NB4 (cell line): Measurements from ENCODE around the gene ZMYND11.

Source experiments
- MYC ChIP-seq: IDR thresholded peaks from 2 replicates; pipeline ENCODE4 v1.6.1; 2011; ENCODE audit warnings: low read depth, low read length
- POLR2A ChIP-seq: IDR thresholded peaks from 2 replicates; pipeline ENCODE4 v1.6.1; 2011; ENCODE audit warnings: mild to moderate bottlenecking; ENCODE audit not compliant: insufficient read length; ENCODE audit errors: extremely low read depth
- TF ChIP-seq, protein P1 (sequence below): IDR thresholded peaks from one replicate; pipeline ENCODE4 v1.5.1; 2012; ENCODE audit warnings: low read depth, low read length
- TF ChIP-seq, protein P2 (sequence below): IDR thresholded peaks from 2 replicates; pipeline ENCODE4 v1.6.1; 2011; ENCODE audit warnings: low read depth, low read length

DNA sequence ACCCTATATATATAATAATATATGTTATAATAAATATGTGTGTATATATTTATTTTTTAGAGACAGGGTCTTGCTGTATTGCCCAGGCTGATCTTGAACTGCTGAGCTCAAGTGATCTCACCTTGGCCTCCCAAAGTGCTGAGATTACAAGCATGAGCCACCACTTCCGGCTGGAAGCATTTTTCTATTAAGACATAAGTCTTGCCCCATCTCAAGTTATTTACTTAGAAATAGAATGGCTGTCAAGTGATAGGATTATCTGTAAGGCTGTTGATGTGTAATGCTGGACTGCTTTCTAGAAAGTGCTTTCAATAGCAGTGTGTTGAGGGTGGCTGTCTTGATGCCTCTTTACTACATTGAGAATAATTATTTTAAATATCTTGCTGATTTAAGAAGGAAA lies 65.2 kb downstream of the ZMYND11 start:
- TF ChIP-seq, protein P1, sequence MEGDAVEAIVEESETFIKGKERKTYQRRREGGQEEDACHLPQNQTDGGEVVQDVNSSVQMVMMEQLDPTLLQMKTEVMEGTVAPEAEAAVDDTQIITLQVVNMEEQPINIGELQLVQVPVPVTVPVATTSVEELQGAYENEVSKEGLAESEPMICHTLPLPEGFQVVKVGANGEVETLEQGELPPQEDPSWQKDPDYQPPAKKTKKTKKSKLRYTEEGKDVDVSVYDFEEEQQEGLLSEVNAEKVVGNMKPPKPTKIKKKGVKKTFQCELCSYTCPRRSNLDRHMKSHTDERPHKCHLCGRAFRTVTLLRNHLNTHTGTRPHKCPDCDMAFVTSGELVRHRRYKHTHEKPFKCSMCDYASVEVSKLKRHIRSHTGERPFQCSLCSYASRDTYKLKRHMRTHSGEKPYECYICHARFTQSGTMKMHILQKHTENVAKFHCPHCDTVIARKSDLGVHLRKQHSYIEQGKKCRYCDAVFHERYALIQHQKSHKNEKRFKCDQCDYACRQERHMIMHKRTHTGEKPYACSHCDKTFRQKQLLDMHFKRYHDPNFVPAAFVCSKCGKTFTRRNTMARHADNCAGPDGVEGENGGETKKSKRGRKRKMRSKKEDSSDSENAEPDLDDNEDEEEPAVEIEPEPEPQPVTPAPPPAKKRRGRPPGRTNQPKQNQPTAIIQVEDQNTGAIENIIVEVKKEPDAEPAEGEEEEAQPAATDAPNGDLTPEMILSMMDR, result no peak
- TF ChIP-seq MYC (no peak), POLR2A (no peak)
- TF ChIP-seq, protein P2, sequence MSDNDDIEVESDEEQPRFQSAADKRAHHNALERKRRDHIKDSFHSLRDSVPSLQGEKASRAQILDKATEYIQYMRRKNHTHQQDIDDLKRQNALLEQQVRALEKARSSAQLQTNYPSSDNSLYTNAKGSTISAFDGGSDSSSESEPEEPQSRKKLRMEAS, result no peak
